ENCODE data around the gene TRMT61A. TPM values are rescaled to one million over a fixed set of nuclear protein-coding genes. Genes with fewer than 3 reads are reported as not detected.

TRMT61A gene
- total and polyA plus RNA-seq, 2 of the 13 experiments (the other 11 are each of a cell fraction or from before 2014, with no cell fraction given): 6.5 to 13.6 TPM

GRCh38 chr14:103558071-103558882, 29.3 kb downstream of the TRMT61A start:
- H3K27ac ChIP-seq (ENCODE audit: extremely low read length, insufficient read depth, low read length): no peak overlapping the region
- ChIA-PET POLR2A (interaction anchor here (0.9 kb wide), 1 partner anchor 30 kb away, joined by 5 read pairs; the partner anchor contains the start of gene TRMT61A), CTCF (ENCODE audit: low intra/inter-chr PET ratio, low total read pairs) (no interaction called here)
- H3K4me2 ChIP-seq (ENCODE audit: low read depth, low read length): no peak overlapping the region
- BruUV-seq (replicated peaks): no TSS peak
- DNase-seq (ENCODE audit: low spot score): no peak
- in situ Hi-C loops (cut with HindIII; ENCODE audit: extremely low pct_ligation_motif_present, low pct_unique_long_range_greater_than_20kb) (no loop called here), intact Hi-C loops (cut with micrococcal nuclease; ENCODE audit: unreplicated experiment) (no loop called here)
- 95% methylated on average over 16 of the region's 16 CpGs for WGBS (ENCODE audit: low lambda C conversion rate)
- FAIRE-seq: no peak
- H3K9me3 ChIP-seq (ENCODE audit: low read length): no peaks in the 10 kb centered on the region
- ATAC-seq: no peak
- H2AFZ ChIP-seq (ENCODE audit: low read length): no peak overlapping the region
- TF ChIP-seq RBFOX2 (IDR thresholded peaks at IDR 0.05; ENCODE audit: low read depth, low read length) (0 out of 2 replicates have a peak, but pooled peaks have one; percentile 24), HNRNPH1 (optimal IDR thresholded peaks at IDR 0.05; ENCODE audit: low read depth, low read length) (no peak)
- H3K36me3 ChIP-seq (replicated peaks in 1 of 2; ENCODE audit: control insufficient read depth in 1 of 2, insufficient read depth in 2 of 2, low read length in 2 of 2): peaks cover 6 to 26% of the 10 kb centered on the region in 2 experiments; a peak in 3 of 5 replicates
- peaks cover 14% of the 10 kb centered on the region; the same call in 1 of the 2 replicates for H4K20me1 ChIP-seq (ENCODE audit: insufficient read depth, low read length)
- H3K9ac ChIP-seq (ENCODE audit: insufficient read depth, low read depth, low read length): no peak overlapping the region
- peaks cover 54% of the 10 kb centered on the region for H3K79me2 ChIP-seq (ENCODE audit: insufficient read depth, low read length)
- peaks cover 0 to under 1% of the 10 kb centered on the region in 2 experiments; a peak in 1 of 5 replicates for H3K27me3 ChIP-seq (ENCODE audit: control insufficient read depth in 1 of 2, insufficient read depth in 2 of 2, low read length in 2 of 2)
- no peak overlapping the region for H3K4me3 ChIP-seq (replicated peaks in 1 of 3; ENCODE audit: insufficient read depth in 1 of 3, low read depth in 2 of 3, low read length in 3 of 3)
- H3K4me1 ChIP-seq (ENCODE audit: insufficient read depth, low read length): peaks cover 36% of the 10 kb centered on the region

- Histone ChIP-seq H3K79me2 (ENCODE audit: insufficient read depth, low read length) (peaks cover 66% of the 10 kb centered on the region), H3K4me3 (replicated peaks in 1 of 3; ENCODE audit: insufficient read depth in 1 of 3, low read depth in 2 of 3, low read length in 3 of 3) (no peak overlapping the region), H3K27me3 (ENCODE audit: control insufficient read depth in 1 of 2, insufficient read depth in 2 of 2, low read length in 2 of 2) (peaks cover 0 to 3% of the 10 kb centered on the region in 2 experiments; a peak in 1 of 5 replicates), H3K27ac (ENCODE audit: extremely low read length, insufficient read depth, low read length) (no peak overlapping the region), H2AFZ (ENCODE audit: low read length) (no peak overlapping the region), H4K20me1 (ENCODE audit: insufficient read depth, low read length) (peaks cover 14% of the 10 kb centered on the region; the same call in 1 of the 2 replicates), H3K4me2 (ENCODE audit: low read depth, low read length) (no peak overlapping the region), H3K4me1 (ENCODE audit: insufficient read depth, low read length) (peaks cover 44% of the 10 kb centered on the region), H3K9ac (ENCODE audit: insufficient read depth, low read depth, low read length) (no peak overlapping the region), H3K36me3 (replicated peaks in 1 of 2; ENCODE audit: control insufficient read depth in 1 of 2, insufficient read depth in 2 of 2, low read length in 2 of 2) (peaks cover 6 to 26% of the 10 kb centered on the region in 2 experiments; a peak in 3 of 5 replicates), H3K9me3 (ENCODE audit: low read length) (no peaks in the 10 kb centered on the region)
- ChIA-PET POLR2A (interaction anchor here (1.3 kb wide), 1 partner anchor 10 kb away, joined by 3 read pairs; no protein-coding TSS in a partner anchor), CTCF (ENCODE audit: low intra/inter-chr PET ratio, low total read pairs) (no interaction called here)
- TSS peak; percentile 42 for BruUV-seq (replicated peaks)
- no peak for DNase-seq (ENCODE audit: low spot score)
- TF ChIP-seq RBFOX2 (IDR thresholded peaks at IDR 0.05; ENCODE audit: low read depth, low read length) (no peak), SNAPC4 (CRISPR knock-in tag; IDR thresholded peaks at IDR 0.05) (no peak), ZMYM4 (CRISPR knock-in tag; IDR thresholded peaks at IDR 0.05) (no peak), ZNF569 (CRISPR knock-in tag; IDR thresholded peaks at IDR 0.05; ENCODE audit: borderline replicate concordance) (no peak), GTF2F1 (IDR thresholded peaks at IDR 0.05; ENCODE audit: low read length) (no peak)
- WGBS (ENCODE audit: low lambda C conversion rate): 91% methylated on average over 9 of the region's 9 CpGs
- FAIRE-seq: no peak
- no peak for ATAC-seq
- intact Hi-C loops (cut with micrococcal nuclease; ENCODE audit: unreplicated experiment) (no loop called here), in situ Hi-C loops (cut with HindIII; ENCODE audit: extremely low pct_ligation_motif_present, low pct_unique_long_range_greater_than_20kb) (no loop called here)
Observed at GRCh38 chr14:103559766-103560165, 30.8 kb downstream of the TRMT61A start.
